ENCODE results near the gene PPIF. TPM values are rescaled to one million over a fixed set of nuclear protein-coding genes. Genes with fewer than 3 reads are reported as not detected.

Gene PPIF
- total and polyA plus RNA-seq, 2 donors (not counting 3 experiments of a cell fraction or from before 2014, with no cell fraction given): 50.7 to 51.2 TPM

DNA sequence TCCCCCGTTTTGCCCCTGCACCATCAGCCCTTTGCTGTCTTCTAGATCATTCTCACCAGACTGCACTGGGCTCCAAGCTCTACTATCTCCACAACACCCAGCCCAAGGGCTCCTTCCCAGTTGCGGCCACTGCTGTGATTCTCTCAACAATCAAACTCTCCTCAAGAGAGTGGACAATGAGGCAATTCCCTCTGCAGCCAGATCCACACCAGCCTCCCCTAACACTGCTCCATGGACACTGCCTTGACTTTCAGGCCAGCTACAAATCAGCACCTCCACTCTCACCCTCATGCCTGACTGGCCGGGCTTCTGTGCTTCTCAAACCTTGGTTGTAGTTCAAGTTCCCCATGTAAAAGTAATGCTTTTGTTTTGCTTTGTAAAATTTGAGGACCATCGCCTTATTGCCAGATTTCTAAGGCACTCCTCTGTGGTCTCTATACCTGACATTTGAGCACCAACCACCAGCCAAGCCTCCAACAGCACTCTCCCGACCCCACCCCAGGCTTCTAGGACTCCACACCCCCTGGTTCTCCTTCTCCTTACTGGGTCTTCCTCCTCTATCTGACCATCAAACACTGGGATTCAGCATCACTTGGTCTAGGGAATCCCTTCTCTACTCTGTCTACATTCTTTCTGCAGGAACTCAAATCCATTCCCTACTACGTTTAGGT lies 45.4 kb downstream of the PPIF start:
- intact Hi-C loops (cut with micrococcal nuclease) (no loop called here), dilution Hi-C loops (cut with MboI; ENCODE audit: extremely low pct_ligation_motif_present, low sequenced_read_pairs) (no loop called here)
- CTCF ChIA-PET: no interaction called here
- Histone ChIP-seq H3K4me1 (ENCODE audit: control insufficient read depth, extremely low read depth, insufficient read depth, low read length) (no peaks in the 10 kb centered on the region), H3K36me3 (ENCODE audit: control insufficient read depth in 2 of 2, extremely low read depth in 1 of 2, insufficient read depth in 2 of 2, low read length in 2 of 2) (no peaks in the 10 kb centered on the region), H4K20me1 (replicated peaks; ENCODE audit: control insufficient read depth, extremely low read depth, insufficient read depth, low read length) (no peaks in the 10 kb centered on the region), H3K9me3 (replicated peaks; ENCODE audit: control insufficient read depth, insufficient read depth, low read length) (no peaks in the 10 kb centered on the region), H3K27me3 (ENCODE audit: control insufficient read depth in 2 of 2, insufficient read depth in 2 of 2, low read length in 2 of 2) (no peaks in the 10 kb centered on the region), H3K9me1 (replicated peaks; ENCODE audit: control insufficient read depth, extremely low read depth, insufficient read depth, low read length) (no peaks in the 10 kb centered on the region), H3K9ac (replicated peaks; ENCODE audit: extremely low read depth, insufficient read depth, low read length) (no peak overlapping the region), H3K4me2 (ENCODE audit: insufficient read depth, low read length) (no peak overlapping the region), H3K4me3 (replicated peaks in 1 of 3; ENCODE audit: insufficient read depth in 1 of 3, low read depth in 1 of 3, low read length in 3 of 3) (no peak overlapping the region), H3K27ac (ENCODE audit: insufficient read depth, low read depth, low read length) (no peak overlapping the region), H3K79me2 (ENCODE audit: control insufficient read depth, insufficient read depth, low read length) (no peaks in the 10 kb centered on the region), H2AFZ (ENCODE audit: low read depth, low read length) (no peak overlapping the region)
- FAIRE-seq: no peak
- POLR2A ChIA-PET: no interaction called here
- no peak for TF ChIP-seq GATA2 (IDR thresholded peaks at IDR 0.05; ENCODE audit: insufficient read depth, insufficient read length, low read depth, low read length)
- TF ChIP-seq POLR2A (IDR thresholded peaks at IDR 0.05; ENCODE audit: low read depth, low read length): no peak
- TF ChIP-seq, protein P1, sequence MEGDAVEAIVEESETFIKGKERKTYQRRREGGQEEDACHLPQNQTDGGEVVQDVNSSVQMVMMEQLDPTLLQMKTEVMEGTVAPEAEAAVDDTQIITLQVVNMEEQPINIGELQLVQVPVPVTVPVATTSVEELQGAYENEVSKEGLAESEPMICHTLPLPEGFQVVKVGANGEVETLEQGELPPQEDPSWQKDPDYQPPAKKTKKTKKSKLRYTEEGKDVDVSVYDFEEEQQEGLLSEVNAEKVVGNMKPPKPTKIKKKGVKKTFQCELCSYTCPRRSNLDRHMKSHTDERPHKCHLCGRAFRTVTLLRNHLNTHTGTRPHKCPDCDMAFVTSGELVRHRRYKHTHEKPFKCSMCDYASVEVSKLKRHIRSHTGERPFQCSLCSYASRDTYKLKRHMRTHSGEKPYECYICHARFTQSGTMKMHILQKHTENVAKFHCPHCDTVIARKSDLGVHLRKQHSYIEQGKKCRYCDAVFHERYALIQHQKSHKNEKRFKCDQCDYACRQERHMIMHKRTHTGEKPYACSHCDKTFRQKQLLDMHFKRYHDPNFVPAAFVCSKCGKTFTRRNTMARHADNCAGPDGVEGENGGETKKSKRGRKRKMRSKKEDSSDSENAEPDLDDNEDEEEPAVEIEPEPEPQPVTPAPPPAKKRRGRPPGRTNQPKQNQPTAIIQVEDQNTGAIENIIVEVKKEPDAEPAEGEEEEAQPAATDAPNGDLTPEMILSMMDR (IDR thresholded peaks at IDR 0.05; ENCODE audit: extremely low read depth in 1 of 2, insufficient read depth in 1 of 2, low read depth in 1 of 2, low read length in 2 of 2): no peak
- no peak for TF ChIP-seq FOS (IDR thresholded peaks at IDR 0.05; ENCODE audit: borderline replicate concordance, insufficient read depth, low read length)
- TF ChIP-seq MYC (IDR thresholded peaks at IDR 0.05; ENCODE audit: low read depth, low read length): no peak
- no peak for TF ChIP-seq POLR2AphosphoS5 (IDR thresholded peaks at IDR 0.05; ENCODE audit: insufficient read depth, low read depth, low read length)
- no peak for DNase-seq (ENCODE audit: low read depth, low spot score)
- BruUV-seq (replicated peaks): no TSS peak
